Gastroesophageal sphincter (tissue), 4 donors: ENCODE measurements around the gene LIMD2. TPM values are rescaled to one million over a fixed set of nuclear protein-coding genes. Genes with fewer than 3 reads are reported as not detected.

ENCODE experiments used
- ATAC-seq: fragments of 150-250 bp; one replicate; pipeline ENCODE4 v1.9.1; 2016; ENCODE audit warnings: mild to moderate bottlenecking, moderate library complexity
- H3K27ac ChIP-seq, 4 donors: fragments of 200-600 bp; sonication (generic) in 3 of 4; 1 replicate in 3 of 4; 2 replicates in 1 of 4; pipeline ENCODE4 v1.5.1; 2016 to 2019
- H3K27me3 ChIP-seq: fragments of 200-600 bp; sonication (generic); one replicate; pipeline ENCODE4 v1.5.1; 2019
- H3K36me3 ChIP-seq, 2 donors: fragments of 200-600 bp; sonication (generic); one replicate each; pipeline ENCODE4 v1.5.1; 2019; ENCODE audit warnings: control low read depth in 1 of 2
- H3K4me1 ChIP-seq, 3 donors: fragments of 200-600 bp; sonication (generic); 1 replicate in 2 of 3; 2 replicates in 1 of 3; pipeline ENCODE4 v1.5.1; 2016 to 2019; ENCODE audit warnings: control low read depth in 2 of 3
- H3K4me3 ChIP-seq, 2 donors: fragments of 200-600 bp; sonication (generic); one replicate each; pipeline ENCODE4 v1.5.1; 2019; ENCODE audit warnings: mild to moderate bottlenecking in 1 of 2, moderate library complexity in 1 of 2
- H3K9me3 ChIP-seq, 3 donors: fragments of 200-600 bp; sonication (generic); one replicate each; pipeline ENCODE4 v1.5.1; 2017 to 2019; ENCODE audit warnings: control low read depth in 2 of 3
- CTCF ChIP-seq, 4 experiments: fragments of 200-600 bp in 2 of 4; fragments of 450-650 bp in 2 of 4; sonication (generic) in 1 of 4; IDR thresholded peaks; one replicate each; pipeline ENCODE4 v1.5.1; 2017 to 2019; ENCODE audit warnings: antibody characterized with exemption in 4 of 4, mild to moderate bottlenecking in 2 of 4, moderate library complexity in 2 of 4
- EP300 ChIP-seq: sonication (generic); formaldehyde crosslinking; IDR thresholded peaks from one replicate; pipeline ENCODE4 v1.6.1; 2017; ENCODE audit warnings: antibody characterized with exemption, mild to moderate bottlenecking
- POLR2A ChIP-seq, 2 donors: fragments of 450-650 bp; IDR thresholded peaks; one replicate each; pipeline ENCODE4 v1.6.1; 2017; ENCODE audit warnings: antibody characterized with exemption in 2 of 2, mild to moderate bottlenecking in 2 of 2, moderate library complexity in 1 of 2
- POLR2AphosphoS5 ChIP-seq: sonication (generic); formaldehyde crosslinking; IDR thresholded peaks from one replicate; pipeline ENCODE4 v1.6.1; 2017; ENCODE audit warnings: antibody characterized with exemption
- WGBS, 2 donors: methylation state at CpG; one replicate each; pipeline ENCODE4 v1.1.5; 2018; ENCODE audit warnings: low coverage in 1 of 2; 5-methylcytosine and 5-hydroxymethylcytosine counted together
- total RNA-seq, 4 donors: library from RNA; depleted of rRNA; stranded (reverse); fragments of >200 nt; gene quantifications; one replicate each; pipeline ENCODE4 v1.1.0, GENCODE V29; 2016

LIMD2 gene
- total RNA-seq, 4 donors from 2014 or later = 2.3 to 11.0 (median 6.7) TPM

GRCh38 chr17:63694229-63694949 lies 5.5 kb downstream of the LIMD2 start:
- Histone ChIP-seq H3K27ac (no peak overlapping the region), H3K27me3 (no peaks in the 10 kb centered on the region), H3K4me1 (peaks cover 0 to 43% (median 8%) of the 10 kb centered on the region in 3 donors), H3K36me3 (peaks cover 0 to 61% of the 10 kb centered on the region in 2 donors), H3K4me3 (no peak overlapping the region), H3K9me3 (no peaks in the 10 kb centered on the region)
- ATAC-seq = no peak
- TF ChIP-seq EP300 (no peak), CTCF (IDR thresholded peaks at IDR 0.05) (no peak), POLR2AphosphoS5 (no peak), POLR2A (IDR thresholded peaks at IDR 0.05) (no peak)
- 100% methylated on average over 1 of the region's 12 CpGs; no CpG with 5 or more reads in 1 of the 2 donors for WGBS, 2 donors

GRCh38 chr17:63693411-63694113 lies 6.4 kb downstream of the LIMD2 start:
- WGBS, 2 donors = 100% methylated on average over 2 of the region's 18 CpGs; no CpG with 5 or more reads in 1 of the 2 donors

GRCh38 chr17:63692195-63692816 lies 7.6 kb downstream of the LIMD2 start:
- ATAC-seq = no peak
- H3K4me3 ChIP-seq = no peak overlapping the region
- TF ChIP-seq EP300 (no peak), POLR2A (IDR thresholded peaks at IDR 0.05) (no peak), POLR2AphosphoS5 (no peak), CTCF (IDR thresholded peaks at IDR 0.05) (no peak)
- peaks cover 0 to 82% of the 10 kb centered on the region in 2 donors for H3K36me3 ChIP-seq
- 100% methylated on average over 3 of the region's 11 CpGs; no CpG with 5 or more reads in 1 of the 2 donors for WGBS, 2 donors
- H3K27ac ChIP-seq = no peak overlapping the region
- H3K9me3 ChIP-seq = no peaks in the 10 kb centered on the region
- H3K4me1 ChIP-seq = peaks cover 0 to 22% (median 0%) of the 10 kb centered on the region in 3 donors
- H3K27me3 ChIP-seq = no peaks in the 10 kb centered on the region

More at GRCh38 chr17:63693411-63694113, 6.4 kb downstream of the LIMD2 start:
- Histone ChIP-seq H3K9me3 (no peaks in the 10 kb centered on the region), H3K4me1 (peaks cover 0 to 34% (median 3%) of the 10 kb centered on the region in 3 donors), H3K27me3 (no peaks in the 10 kb centered on the region), H3K4me3 (no peak overlapping the region), H3K36me3 (peaks cover 0 to 69% of the 10 kb centered on the region in 2 donors), H3K27ac (no peak overlapping the region)
- ATAC-seq = no peak
- TF ChIP-seq POLR2A (IDR thresholded peaks at IDR 0.05) = no peak
- TF ChIP-seq EP300 = no peak
- TF ChIP-seq POLR2AphosphoS5 = no peak
- TF ChIP-seq CTCF (IDR thresholded peaks at IDR 0.05) = no peak

GRCh38 chr17:63689479-63689878 lies 10.4 kb downstream of the LIMD2 start:
- Histone ChIP-seq H3K4me1 (peaks cover 0 to 25% (median 7%) of the 10 kb centered on the region in 3 donors), H3K36me3 (peaks cover 0 to 96% of the 10 kb centered on the region in 2 donors), H3K4me3 (no peak overlapping the region), H3K9me3 (no peaks in the 10 kb centered on the region), H3K27ac (no peak overlapping the region), H3K27me3 (no peaks in the 10 kb centered on the region)
- no peak for ATAC-seq
- TF ChIP-seq CTCF (IDR thresholded peaks at IDR 0.05) (no peak), POLR2AphosphoS5 (no peak), POLR2A (IDR thresholded peaks at IDR 0.05) (no peak), EP300 (no peak)
- WGBS, 2 donors = 89 to 93% methylated on average over 3 to 5 of the region's 14 CpGs
